Duodenal mucosa (tissue), 2 donors: Measurements from ENCODE around the gene CFAP61.
A peak's percentile ranks its signal among the peaks of the same experiment; 100 is the strongest.

Source experiments
- H3K27ac ChIP-seq: one replicate; pipeline ENCODE4 v1.7.0; 2013; ENCODE audit warnings: low read depth, low read length
- H3K27me3 ChIP-seq, 2 donors: one replicate each; pipeline ENCODE4 v1.7.0; 2013; ENCODE audit warnings: low read length in 2 of 2, control low read depth in 1 of 2; ENCODE audit not compliant: insufficient read depth in 2 of 2, control insufficient read depth in 1 of 2
- H3K36me3 ChIP-seq, 2 donors: one replicate each; pipeline ENCODE4 v1.7.0; 2013; ENCODE audit warnings: low read length in 2 of 2, control low read depth in 1 of 2; ENCODE audit not compliant: insufficient read depth in 2 of 2, control insufficient read depth in 1 of 2
- H3K4me1 ChIP-seq, 2 donors: one replicate each; pipeline ENCODE4 v1.7.0; 2013; ENCODE audit warnings: low read length in 2 of 2, control low read depth in 1 of 2; ENCODE audit not compliant: insufficient read depth in 2 of 2, control insufficient read depth in 1 of 2
- H3K4me3 ChIP-seq, 2 donors: one replicate each; pipeline ENCODE4 v1.7.0; 2013; ENCODE audit warnings: low read length in 2 of 2, low read depth in 1 of 2
- H3K9ac ChIP-seq, 2 donors: one replicate each; pipeline ENCODE4 v1.7.0; 2013; ENCODE audit warnings: low read length in 2 of 2, low read depth in 1 of 2
- H3K9me3 ChIP-seq, 2 donors: one replicate each; pipeline ENCODE4 v1.7.0; 2013; ENCODE audit warnings: low read length in 2 of 2, control low read depth in 1 of 2; ENCODE audit not compliant: control insufficient read depth in 1 of 2

Gene CFAP61

DNA sequence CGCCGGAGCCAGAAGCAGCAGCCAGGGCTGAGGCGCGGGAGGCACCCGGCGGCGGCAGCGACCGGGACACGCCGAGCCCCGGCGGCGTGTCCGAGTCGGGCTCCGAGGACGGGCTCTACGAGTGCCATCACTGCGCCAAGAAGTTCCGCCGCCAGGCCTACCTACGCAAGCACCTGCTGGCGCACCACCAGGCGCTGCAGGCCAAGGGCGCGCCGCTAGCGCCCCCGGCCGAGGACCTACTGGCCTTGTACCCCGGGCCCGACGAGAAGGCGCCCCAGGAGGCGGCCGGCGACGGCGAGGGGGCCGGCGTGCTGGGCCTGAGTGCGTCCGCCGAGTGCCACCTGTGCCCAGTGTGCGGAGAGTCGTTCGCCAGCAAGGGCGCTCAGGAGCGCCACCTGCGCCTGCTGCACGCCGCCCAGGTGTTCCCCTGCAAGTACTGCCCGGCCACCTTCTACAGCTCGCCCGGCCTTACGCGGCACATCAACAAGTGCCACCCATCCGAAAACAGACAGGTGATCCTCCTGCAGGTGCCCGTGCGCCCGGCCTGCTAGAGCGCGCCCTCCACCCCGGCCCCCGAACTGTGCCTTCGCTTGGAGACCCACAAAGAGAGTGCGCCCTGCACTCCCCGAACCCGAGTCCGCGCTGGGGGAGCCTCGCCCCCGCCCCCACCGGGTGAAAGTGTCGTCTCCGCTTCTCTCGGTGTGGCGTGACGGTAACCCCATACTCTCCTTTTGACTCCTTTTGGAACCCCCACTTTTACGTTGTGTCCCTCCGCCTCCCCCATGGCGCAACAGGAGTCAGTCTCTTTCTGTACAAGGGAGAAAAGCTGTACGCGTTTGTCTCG lies 317.1 kb downstream of the CFAP61 start:
- Histone ChIP-seq H3K4me1 (peaks cover 0 to 7% of the 10 kb centered on the region in 2 donors), H3K9me3 (no peaks in the 10 kb centered on the region), H3K4me3 (peak overlapping the region; percentile 29 to 45), H3K27ac (no peak overlapping the region), H3K27me3 (peaks cover 60 to 66% of the 10 kb centered on the region in 2 donors), H3K9ac (no peak overlapping the region), H3K36me3 (no peaks in the 10 kb centered on the region)

GRCh38 chr20:20370094-20370575 lies 317.8 kb downstream of the CFAP61 start:
- no peak overlapping the region for H3K4me3 ChIP-seq

DNA sequence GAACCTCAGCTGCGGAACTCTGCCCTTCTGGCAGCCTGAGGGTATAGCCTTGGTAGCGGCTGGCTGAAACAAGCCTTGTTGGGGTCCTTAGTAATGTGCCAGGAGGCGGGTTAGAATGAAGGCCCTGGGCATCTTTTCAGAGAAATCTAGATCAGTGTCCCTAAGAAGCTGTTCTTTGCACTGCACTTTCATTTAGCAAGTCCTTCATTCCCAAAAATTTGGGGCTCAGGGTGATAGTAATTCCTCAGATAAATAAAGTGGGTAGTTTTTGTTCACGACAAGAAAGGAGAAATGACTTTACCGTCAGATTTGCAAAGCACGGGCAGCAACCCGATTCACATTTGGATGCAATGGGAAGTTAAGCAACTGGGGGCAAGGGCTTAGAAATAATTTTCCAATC lies 318.8 kb downstream of the CFAP61 start:
- no peaks in the 10 kb centered on the region for H3K9me3 ChIP-seq
- H3K4me3 ChIP-seq, result no peak overlapping the region
- peaks cover 0 to 7% of the 10 kb centered on the region in 2 donors for H3K4me1 ChIP-seq
- no peak overlapping the region for H3K27ac ChIP-seq
- H3K36me3 ChIP-seq, result no peaks in the 10 kb centered on the region
- H3K27me3 ChIP-seq, result peaks cover 48 to 60% of the 10 kb centered on the region in 2 donors
- no peak overlapping the region for H3K9ac ChIP-seq

More at GRCh38 chr20:20370094-20370575, 317.8 kb downstream of the CFAP61 start:
- H3K9ac ChIP-seq, result no peak overlapping the region
- H3K9me3 ChIP-seq, result no peaks in the 10 kb centered on the region
- no peak overlapping the region for H3K27ac ChIP-seq
- H3K4me1 ChIP-seq, result peaks cover 0 to 7% of the 10 kb centered on the region in 2 donors
- H3K36me3 ChIP-seq, result no peaks in the 10 kb centered on the region
- peaks cover 53 to 64% of the 10 kb centered on the region in 2 donors for H3K27me3 ChIP-seq

DNA sequence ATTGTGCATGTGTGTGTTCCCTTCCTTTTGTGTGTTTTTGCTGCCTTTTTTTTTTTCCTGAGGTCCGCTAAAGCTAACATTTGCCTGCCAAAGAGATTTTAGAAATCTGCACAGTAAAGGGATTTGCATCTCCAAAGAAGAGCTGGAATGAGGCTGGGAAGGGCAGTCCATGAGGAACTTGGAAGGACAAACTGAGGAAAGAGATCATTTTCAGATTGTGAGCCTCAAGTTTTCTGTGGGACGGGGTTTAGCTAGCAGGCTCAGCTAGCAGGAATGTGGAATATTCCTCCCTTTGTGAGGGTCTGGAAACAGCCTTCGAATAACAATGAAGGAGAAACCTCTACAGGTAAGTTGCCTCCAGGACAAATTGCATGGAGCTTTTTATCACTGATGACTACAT lies 319.3 kb downstream of the CFAP61 start:
- peaks cover 0 to 7% of the 10 kb centered on the region in 2 donors for H3K4me1 ChIP-seq
- H3K9me3 ChIP-seq, result no peaks in the 10 kb centered on the region
- H3K36me3 ChIP-seq, result no peaks in the 10 kb centered on the region
- peaks cover 51 to 58% of the 10 kb centered on the region in 2 donors for H3K27me3 ChIP-seq
- no peak overlapping the region for H3K4me3 ChIP-seq
- no peak overlapping the region for H3K27ac ChIP-seq
- H3K9ac ChIP-seq, result no peak overlapping the region

DNA sequence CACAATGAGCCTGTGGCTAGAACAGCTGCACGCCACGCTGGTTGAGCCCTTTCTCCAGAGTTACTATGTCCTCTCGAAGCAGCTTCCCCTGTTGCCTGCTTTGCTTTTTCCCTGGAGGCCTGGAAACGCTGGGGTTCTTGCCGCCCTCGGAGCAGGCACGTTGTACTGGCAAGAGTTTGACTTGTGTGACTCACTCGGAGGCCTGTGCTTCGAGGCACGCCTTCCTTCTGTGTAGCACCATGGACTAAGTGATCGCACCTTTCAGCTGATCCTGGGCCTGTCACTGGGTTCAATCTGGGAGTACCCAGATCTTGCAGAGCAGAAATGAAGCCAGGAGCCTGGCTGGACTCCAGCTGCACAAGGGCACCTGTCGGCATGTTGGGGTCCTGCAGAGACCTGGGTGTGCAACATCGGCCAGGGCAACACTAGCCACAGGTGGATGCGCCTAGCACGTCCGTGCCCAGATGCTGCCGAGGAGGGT lies 320.8 kb downstream of the CFAP61 start:
- Histone ChIP-seq H3K4me3 (no peak overlapping the region), H3K4me1 (peaks cover 0 to 7% of the 10 kb centered on the region in 2 donors), H3K27me3 (peaks cover 45 to 58% of the 10 kb centered on the region in 2 donors), H3K9ac (no peak overlapping the region), H3K36me3 (no peaks in the 10 kb centered on the region), H3K27ac (no peak overlapping the region), H3K9me3 (no peaks in the 10 kb centered on the region)

GRCh38 chr20:20375862-20376261 lies 323.5 kb downstream of the CFAP61 start:
- Histone ChIP-seq H3K4me1 (no peaks in the 10 kb centered on the region), H3K36me3 (no peaks in the 10 kb centered on the region), H3K27ac (no peak overlapping the region), H3K27me3 (peaks cover 29 to 43% of the 10 kb centered on the region in 2 donors), H3K9ac (no peak overlapping the region), H3K4me3 (no peak overlapping the region), H3K9me3 (peaks cover 0 to 4% of the 10 kb centered on the region in 2 donors)

GRCh38 chr20:20386192-20386591 lies 333.9 kb downstream of the CFAP61 start:
- no peak overlapping the region for H3K4me3 ChIP-seq
- peaks cover 0 to 13% of the 10 kb centered on the region in 2 donors for H3K36me3 ChIP-seq
- H3K27me3 ChIP-seq, result peaks cover 0 to 4% of the 10 kb centered on the region in 2 donors
- H3K4me1 ChIP-seq, result no peaks in the 10 kb centered on the region
- H3K9me3 ChIP-seq, result no peaks in the 10 kb centered on the region
- no peak overlapping the region for H3K9ac ChIP-seq
- H3K27ac ChIP-seq, result no peak overlapping the region

DNA sequence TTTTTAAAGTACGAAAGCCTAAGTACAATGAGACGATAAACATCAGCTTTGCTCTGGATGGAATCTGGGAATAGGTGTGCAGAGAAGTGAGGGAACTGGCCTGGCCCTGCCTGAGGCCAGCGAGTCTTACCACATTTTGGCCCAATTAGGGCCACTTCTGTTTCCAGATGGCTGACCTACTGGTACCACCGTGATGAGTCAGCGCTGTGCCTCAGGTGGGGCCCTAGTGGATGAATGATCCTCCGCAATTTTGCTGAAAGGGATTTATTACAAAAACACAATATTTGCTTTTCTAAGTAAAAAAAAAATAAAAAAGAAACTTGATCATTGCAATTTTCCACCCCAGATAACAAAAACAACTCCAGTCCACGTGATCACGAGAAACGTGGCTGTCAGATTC lies 338.1 kb downstream of the CFAP61 start:
- H3K27ac ChIP-seq, result no peak overlapping the region
- H3K36me3 ChIP-seq, result peaks cover 9 to 32% of the 10 kb centered on the region in 2 donors
- no peak overlapping the region for H3K9ac ChIP-seq
- peaks cover 0 to 2% of the 10 kb centered on the region in 2 donors for H3K4me1 ChIP-seq
- H3K27me3 ChIP-seq, result no peaks in the 10 kb centered on the region
- H3K4me3 ChIP-seq, result no peak overlapping the region
- H3K9me3 ChIP-seq, result no peaks in the 10 kb centered on the region

- Histone ChIP-seq H3K27me3 (no peaks in the 10 kb centered on the region), H3K9me3 (no peaks in the 10 kb centered on the region), H3K4me1 (peaks cover 0 to 2% of the 10 kb centered on the region in 2 donors), H3K36me3 (peaks cover 9 to 39% of the 10 kb centered on the region in 2 donors), H3K27ac (no peak overlapping the region), H3K9ac (no peak overlapping the region), H3K4me3 (no peak overlapping the region)
These were observed 338.8 kb downstream of the CFAP61 start for GRCh38 chr20:20391115-20391514.

- Histone ChIP-seq H3K27me3 (no peaks in the 10 kb centered on the region), H3K4me3 (no peak overlapping the region), H3K4me1 (peaks cover 0 to 2% of the 10 kb centered on the region in 2 donors), H3K27ac (no peak overlapping the region), H3K9ac (no peak overlapping the region), H3K9me3 (no peaks in the 10 kb centered on the region), H3K36me3 (peaks cover 9 to 39% of the 10 kb centered on the region in 2 donors)
These were observed 339.4 kb downstream of the CFAP61 start for GRCh38 chr20:20391766-20392165.
